H4 (cell line): ENCODE measurements around the gene CST3. TPM values are rescaled to one million over a fixed set of nuclear protein-coding genes. Genes with fewer than 3 reads are reported as not detected.
"Not testable (repeated sequence)": the region's sequence is repeated elsewhere in the genome, so short reads cannot be mapped to it uniquely, and the experiment has no call there.

ENCODE experiments used
- DNase-seq: peaks from one replicate; pipeline ENCODE4 v3.0.0-alpha.2; 2015; ENCODE audit warnings: low spot score
- total RNA-seq: library from RNA; depleted of rRNA; stranded (reverse); fragments of >200 nt; shearing (Covaris generic); gene quantifications from 2 replicates; pipeline ENCODE4 v1.2.3, GENCODE V29; 2014

Gene CST3
- total RNA-seq, 1 experiment from 2014 or later, result 132 TPM

GRCh38 chr20:23662276-23662870, 24.6 kb upstream of the CST3 start:
- DNase-seq, result no peak

GRCh38 chr20:23661002-23661429, 23.3 kb upstream of the CST3 start:
- DNase-seq, result no peak

GRCh38 chr20:23659989-23660837, 22.5 kb upstream of the CST3 start:
- DNase-seq, result peak; percentile 39

GRCh38 chr20:23659610-23659988, 21.8 kb upstream of the CST3 start:
- DNase-seq, result not testable (repeated sequence)

GRCh38 chr20:23658989-23659609, 21.3 kb upstream of the CST3 start:
- DNase-seq, result no peak

GRCh38 chr20:23658336-23658735, 20.6 kb upstream of the CST3 start:
- no peak for DNase-seq

GRCh38 chr20:23657202-23657601, 19.4 kb upstream of the CST3 start:
- no peak for DNase-seq

- no peak for DNase-seq
These were observed 18.6 kb upstream of the CST3 start for GRCh38 chr20:23656372-23656771.

- DNase-seq, result no peak
These were observed 17.9 kb upstream of the CST3 start for GRCh38 chr20:23655491-23656211.

GRCh38 chr20:23654717-23655116, 17.0 kb upstream of the CST3 start:
- DNase-seq, result no peak

- DNase-seq, result no peak
These were observed 16.2 kb upstream of the CST3 start for GRCh38 chr20:23654000-23654399.

GRCh38 chr20:23653400-23653938, 15.7 kb upstream of the CST3 start:
- DNase-seq, result no peak

GRCh38 chr20:23652926-23653325, 15.2 kb upstream of the CST3 start:
- no peak for DNase-seq

- DNase-seq, result no peak
These were observed 14.6 kb upstream of the CST3 start for GRCh38 chr20:23652371-23652770.

- DNase-seq, result no peak
These were observed 13.4 kb upstream of the CST3 start for GRCh38 chr20:23651117-23651516.

GRCh38 chr20:23649830-23650417, 12.2 kb upstream of the CST3 start:
- no peak for DNase-seq

GRCh38 chr20:23649242-23649641, 11.5 kb upstream of the CST3 start:
- DNase-seq, result no peak

GRCh38 chr20:23647346-23647745, 9.6 kb upstream of the CST3 start:
- no peak for DNase-seq

- DNase-seq, result no peak
These were observed 8.5 kb upstream of the CST3 start for GRCh38 chr20:23646106-23646873.

GRCh38 chr20:23645575-23645974, 7.8 kb upstream of the CST3 start:
- no peak for DNase-seq

GRCh38 chr20:23644164-23644563, 6.4 kb upstream of the CST3 start:
- no peak for DNase-seq
